Measurements from ENCODE around the gene FAM47E.

DNA sequence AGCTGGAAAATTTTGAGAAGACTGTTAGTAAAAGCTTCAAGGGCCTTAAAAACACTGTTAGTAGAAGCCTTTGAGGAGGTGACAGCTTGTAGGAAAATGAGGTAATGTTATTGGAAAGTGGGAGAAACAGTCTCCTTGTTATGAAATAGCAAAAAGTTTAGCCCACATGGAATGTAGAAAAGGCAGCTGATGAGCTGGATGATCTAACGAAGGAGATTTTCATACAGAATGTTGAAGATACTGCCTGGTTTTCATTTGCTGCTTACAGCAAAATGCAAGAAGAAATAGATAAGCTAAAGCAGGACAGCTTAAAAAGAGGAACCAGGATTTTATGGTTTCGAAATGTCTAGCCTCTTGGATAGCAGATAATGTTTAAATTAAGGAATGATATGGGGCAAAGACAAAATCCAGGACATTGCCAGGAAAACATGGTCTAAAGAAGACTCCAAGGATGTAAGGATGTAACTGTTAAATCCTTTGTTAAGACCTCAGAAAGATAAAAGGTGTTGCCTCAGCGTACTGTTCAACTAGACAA lies 44.8 kb downstream of the FAM47E start:
- TF ChIP-seq SP2 (IDR thresholded peaks at IDR 0.05; ENCODE audit: extremely low read depth, low read depth, low read length, poor library complexity, severe bottlenecking) = no peak
- no peak for TF ChIP-seq CHD1 (IDR thresholded peaks at IDR 0.05; ENCODE audit: low read length)
- TF ChIP-seq, protein P1, sequence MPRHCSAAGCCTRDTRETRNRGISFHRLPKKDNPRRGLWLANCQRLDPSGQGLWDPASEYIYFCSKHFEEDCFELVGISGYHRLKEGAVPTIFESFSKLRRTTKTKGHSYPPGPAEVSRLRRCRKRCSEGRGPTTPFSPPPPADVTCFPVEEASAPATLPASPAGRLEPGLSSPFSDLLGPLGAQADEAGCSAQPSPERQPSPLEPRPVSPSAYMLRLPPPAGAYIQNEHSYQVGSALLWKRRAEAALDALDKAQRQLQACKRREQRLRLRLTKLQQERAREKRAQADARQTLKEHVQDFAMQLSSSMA (CRISPR knock-in tag; IDR thresholded peaks at IDR 0.05) = no peak
- TF ChIP-seq, protein P2, sequence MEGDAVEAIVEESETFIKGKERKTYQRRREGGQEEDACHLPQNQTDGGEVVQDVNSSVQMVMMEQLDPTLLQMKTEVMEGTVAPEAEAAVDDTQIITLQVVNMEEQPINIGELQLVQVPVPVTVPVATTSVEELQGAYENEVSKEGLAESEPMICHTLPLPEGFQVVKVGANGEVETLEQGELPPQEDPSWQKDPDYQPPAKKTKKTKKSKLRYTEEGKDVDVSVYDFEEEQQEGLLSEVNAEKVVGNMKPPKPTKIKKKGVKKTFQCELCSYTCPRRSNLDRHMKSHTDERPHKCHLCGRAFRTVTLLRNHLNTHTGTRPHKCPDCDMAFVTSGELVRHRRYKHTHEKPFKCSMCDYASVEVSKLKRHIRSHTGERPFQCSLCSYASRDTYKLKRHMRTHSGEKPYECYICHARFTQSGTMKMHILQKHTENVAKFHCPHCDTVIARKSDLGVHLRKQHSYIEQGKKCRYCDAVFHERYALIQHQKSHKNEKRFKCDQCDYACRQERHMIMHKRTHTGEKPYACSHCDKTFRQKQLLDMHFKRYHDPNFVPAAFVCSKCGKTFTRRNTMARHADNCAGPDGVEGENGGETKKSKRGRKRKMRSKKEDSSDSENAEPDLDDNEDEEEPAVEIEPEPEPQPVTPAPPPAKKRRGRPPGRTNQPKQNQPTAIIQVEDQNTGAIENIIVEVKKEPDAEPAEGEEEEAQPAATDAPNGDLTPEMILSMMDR (IDR thresholded peaks at IDR 0.05 in 2 of 3, conservative IDR thresholded peaks at IDR 0.05 in 1 of 3; ENCODE audit: insufficient read depth in 2 of 3, low read depth in 1 of 3, low read length in 3 of 3) = no peak
- TF ChIP-seq SREBF1 (IDR thresholded peaks at IDR 0.05; ENCODE audit: borderline replicate concordance, low read depth, low read length) = no peak
- no peak for TF ChIP-seq SAP30 (IDR thresholded peaks at IDR 0.05; ENCODE audit: borderline replicate concordance, insufficient read depth, low read depth, low read length, poor library complexity, severe bottlenecking)
- no peak for TF ChIP-seq NFE2 (IDR thresholded peaks at IDR 0.05; ENCODE audit: low read depth)
- TF ChIP-seq, protein P3, sequence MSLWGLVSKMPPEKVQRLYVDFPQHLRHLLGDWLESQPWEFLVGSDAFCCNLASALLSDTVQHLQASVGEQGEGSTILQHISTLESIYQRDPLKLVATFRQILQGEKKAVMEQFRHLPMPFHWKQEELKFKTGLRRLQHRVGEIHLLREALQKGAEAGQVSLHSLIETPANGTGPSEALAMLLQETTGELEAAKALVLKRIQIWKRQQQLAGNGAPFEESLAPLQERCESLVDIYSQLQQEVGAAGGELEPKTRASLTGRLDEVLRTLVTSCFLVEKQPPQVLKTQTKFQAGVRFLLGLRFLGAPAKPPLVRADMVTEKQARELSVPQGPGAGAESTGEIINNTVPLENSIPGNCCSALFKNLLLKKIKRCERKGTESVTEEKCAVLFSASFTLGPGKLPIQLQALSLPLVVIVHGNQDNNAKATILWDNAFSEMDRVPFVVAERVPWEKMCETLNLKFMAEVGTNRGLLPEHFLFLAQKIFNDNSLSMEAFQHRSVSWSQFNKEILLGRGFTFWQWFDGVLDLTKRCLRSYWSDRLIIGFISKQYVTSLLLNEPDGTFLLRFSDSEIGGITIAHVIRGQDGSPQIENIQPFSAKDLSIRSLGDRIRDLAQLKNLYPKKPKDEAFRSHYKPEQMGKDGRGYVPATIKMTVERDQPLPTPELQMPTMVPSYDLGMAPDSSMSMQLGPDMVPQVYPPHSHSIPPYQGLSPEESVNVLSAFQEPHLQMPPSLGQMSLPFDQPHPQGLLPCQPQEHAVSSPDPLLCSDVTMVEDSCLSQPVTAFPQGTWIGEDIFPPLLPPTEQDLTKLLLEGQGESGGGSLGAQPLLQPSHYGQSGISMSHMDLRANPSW (CRISPR knock-in tag; IDR thresholded peaks at IDR 0.05) = no peak
- TF ChIP-seq, protein P4, sequence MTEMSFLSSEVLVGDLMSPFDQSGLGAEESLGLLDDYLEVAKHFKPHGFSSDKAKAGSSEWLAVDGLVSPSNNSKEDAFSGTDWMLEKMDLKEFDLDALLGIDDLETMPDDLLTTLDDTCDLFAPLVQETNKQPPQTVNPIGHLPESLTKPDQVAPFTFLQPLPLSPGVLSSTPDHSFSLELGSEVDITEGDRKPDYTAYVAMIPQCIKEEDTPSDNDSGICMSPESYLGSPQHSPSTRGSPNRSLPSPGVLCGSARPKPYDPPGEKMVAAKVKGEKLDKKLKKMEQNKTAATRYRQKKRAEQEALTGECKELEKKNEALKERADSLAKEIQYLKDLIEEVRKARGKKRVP (CRISPR knock-in tag; IDR thresholded peaks at IDR 0.05) = no peak
- TF ChIP-seq NFIC (IDR thresholded peaks at IDR 0.05) = no peak
